ENCODE measurements around the gene TEX44.

Gene TEX44

DNA sequence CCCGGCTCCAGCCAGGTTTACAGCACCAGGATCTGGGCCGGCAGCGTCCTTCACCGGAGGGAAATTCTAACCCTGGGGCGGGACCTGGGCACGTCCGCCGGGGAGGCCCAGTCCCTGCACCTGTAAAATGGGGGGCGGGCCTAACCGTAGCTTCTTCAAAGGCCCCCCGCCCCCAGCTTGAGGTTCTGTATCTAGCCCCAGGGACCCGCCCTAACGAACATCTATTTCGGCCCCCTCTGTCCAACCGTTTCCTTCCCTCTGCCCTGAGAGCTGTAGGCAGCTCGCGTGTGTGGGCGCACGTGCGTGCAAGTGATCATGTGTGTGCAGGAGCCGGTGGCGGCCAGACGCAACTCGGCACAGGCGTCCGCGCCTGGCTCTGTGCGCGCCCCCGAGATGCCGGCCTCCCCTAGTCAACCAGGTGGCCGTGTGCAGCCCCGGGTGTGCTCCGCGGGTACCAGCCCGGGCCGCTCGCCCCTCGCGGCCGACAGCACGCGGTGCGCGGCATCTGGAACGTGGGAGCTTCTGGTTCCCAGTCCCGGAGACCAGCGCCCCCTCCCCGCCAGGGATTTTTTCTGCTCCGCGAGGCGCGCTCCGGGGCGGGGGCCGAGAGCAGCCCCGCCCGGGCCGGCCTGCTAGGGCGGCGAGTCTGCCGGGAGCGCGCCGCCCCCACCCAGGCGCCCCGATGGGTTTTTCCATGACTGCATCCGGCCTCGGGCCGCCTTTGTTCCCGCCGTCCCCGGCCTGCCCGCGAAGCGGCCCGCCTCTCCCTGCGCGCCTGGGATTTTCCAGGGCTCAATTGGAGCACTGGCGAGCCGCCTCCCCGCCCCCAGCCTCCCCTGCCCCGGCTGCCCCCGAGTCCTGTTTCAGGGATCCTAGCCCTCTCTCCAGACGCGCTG lies 21.2 kb downstream of the TEX44 start:
- peak overlapping the region; percentile 80 for H3K4me3 Mint-ChIP-seq
- peak overlapping the region; percentile 99 for H3K27ac Mint-ChIP-seq
- H3K9me3 Mint-ChIP-seq = no peaks in the 10 kb centered on the region
- H3K36me3 Mint-ChIP-seq (ENCODE audit: low read depth) = no peaks in the 10 kb centered on the region
- TF ChIP-seq, protein P1, sequence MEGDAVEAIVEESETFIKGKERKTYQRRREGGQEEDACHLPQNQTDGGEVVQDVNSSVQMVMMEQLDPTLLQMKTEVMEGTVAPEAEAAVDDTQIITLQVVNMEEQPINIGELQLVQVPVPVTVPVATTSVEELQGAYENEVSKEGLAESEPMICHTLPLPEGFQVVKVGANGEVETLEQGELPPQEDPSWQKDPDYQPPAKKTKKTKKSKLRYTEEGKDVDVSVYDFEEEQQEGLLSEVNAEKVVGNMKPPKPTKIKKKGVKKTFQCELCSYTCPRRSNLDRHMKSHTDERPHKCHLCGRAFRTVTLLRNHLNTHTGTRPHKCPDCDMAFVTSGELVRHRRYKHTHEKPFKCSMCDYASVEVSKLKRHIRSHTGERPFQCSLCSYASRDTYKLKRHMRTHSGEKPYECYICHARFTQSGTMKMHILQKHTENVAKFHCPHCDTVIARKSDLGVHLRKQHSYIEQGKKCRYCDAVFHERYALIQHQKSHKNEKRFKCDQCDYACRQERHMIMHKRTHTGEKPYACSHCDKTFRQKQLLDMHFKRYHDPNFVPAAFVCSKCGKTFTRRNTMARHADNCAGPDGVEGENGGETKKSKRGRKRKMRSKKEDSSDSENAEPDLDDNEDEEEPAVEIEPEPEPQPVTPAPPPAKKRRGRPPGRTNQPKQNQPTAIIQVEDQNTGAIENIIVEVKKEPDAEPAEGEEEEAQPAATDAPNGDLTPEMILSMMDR (IDR thresholded peaks at IDR 0.05) = peak; percentile 12
- peak; percentile 84 for DNase-seq
- peaks cover 74% of the 10 kb centered on the region for H3K4me1 Mint-ChIP-seq
- H3K27me3 Mint-ChIP-seq (ENCODE audit: low read depth, poor library complexity) = no peaks in the 10 kb centered on the region

DNA sequence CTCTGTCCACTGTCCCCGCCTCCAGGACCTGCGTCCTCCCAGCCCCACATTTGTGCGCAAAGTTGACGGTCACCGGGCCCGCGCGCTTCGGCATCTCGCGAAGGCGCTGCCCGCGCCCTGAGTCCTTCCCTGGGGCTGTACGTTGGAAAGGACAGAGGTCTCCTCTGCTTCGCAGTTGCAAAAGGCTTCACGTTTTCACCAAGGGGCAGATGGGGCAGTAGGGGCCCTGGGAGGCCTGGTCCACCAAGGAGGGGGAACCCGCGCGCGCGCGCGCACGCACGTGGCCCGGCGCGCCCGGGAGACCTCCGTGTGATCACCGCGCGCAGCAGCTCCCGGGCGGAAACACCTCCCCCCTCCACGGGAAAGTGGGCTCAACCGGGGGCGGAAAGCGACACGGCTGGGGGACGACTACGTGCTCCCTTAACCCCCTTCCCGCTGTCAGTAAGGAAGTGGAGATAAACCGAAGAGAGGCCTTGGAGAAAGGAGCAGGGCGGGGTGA lies 21.9 kb downstream of the TEX44 start:
- no peaks in the 10 kb centered on the region for H3K9me3 Mint-ChIP-seq

DNA sequence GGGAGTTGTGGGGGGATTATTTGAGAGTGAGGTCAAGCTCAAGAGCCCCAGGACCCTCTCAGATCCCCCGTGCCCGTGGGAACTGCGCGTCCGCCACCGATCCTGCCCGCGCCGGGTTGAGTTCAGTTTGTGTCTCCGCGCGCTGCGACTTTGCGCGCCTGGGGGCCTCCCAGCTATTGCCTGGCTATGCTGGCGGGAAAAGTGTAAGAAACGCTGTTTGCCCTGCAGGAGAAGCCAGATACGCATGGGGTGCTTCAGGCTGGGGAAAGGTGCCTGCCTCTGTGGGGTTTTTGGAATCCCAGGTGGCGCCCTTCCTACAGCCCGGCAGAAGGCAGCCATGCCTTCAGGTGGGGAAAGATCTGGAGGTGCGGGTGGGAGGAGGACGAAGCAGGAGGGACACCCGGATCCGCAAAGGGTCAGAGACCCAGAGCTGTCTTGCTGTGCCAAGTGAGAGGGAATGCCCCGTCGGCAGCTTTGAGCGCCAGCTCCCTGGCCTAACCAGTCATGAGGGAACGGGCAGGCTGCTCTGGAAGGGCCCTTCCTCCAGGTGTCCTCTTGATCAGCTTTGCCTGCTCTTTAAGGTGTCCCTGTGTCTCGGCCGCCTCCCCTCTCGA lies 22.5 kb downstream of the TEX44 start:
- H3K4me3 Mint-ChIP-seq = peak overlapping the region; percentile 80
- no peaks in the 10 kb centered on the region for H3K36me3 Mint-ChIP-seq (ENCODE audit: low read depth)
- DNase-seq = peak; percentile 44
- H3K9me3 Mint-ChIP-seq = no peaks in the 10 kb centered on the region
- TF ChIP-seq, protein P1 (IDR thresholded peaks at IDR 0.05) = no peak
- no peaks in the 10 kb centered on the region for H3K27me3 Mint-ChIP-seq (ENCODE audit: low read depth, poor library complexity)
- H3K27ac Mint-ChIP-seq = peak overlapping the region; percentile 99
- H3K4me1 Mint-ChIP-seq = peaks cover 71% of the 10 kb centered on the region

More for the DNA sequence above, 21.9 kb downstream of the TEX44 start:
- peak overlapping the region; percentile 99 for H3K27ac Mint-ChIP-seq
- DNase-seq = no peak
- peak overlapping the region; percentile 80 for H3K4me3 Mint-ChIP-seq
- TF ChIP-seq, protein P1 (IDR thresholded peaks at IDR 0.05) = no peak
- no peaks in the 10 kb centered on the region for H3K27me3 Mint-ChIP-seq (ENCODE audit: low read depth, poor library complexity)
- peaks cover 74% of the 10 kb centered on the region for H3K4me1 Mint-ChIP-seq
- H3K36me3 Mint-ChIP-seq (ENCODE audit: low read depth) = no peaks in the 10 kb centered on the region

DNA sequence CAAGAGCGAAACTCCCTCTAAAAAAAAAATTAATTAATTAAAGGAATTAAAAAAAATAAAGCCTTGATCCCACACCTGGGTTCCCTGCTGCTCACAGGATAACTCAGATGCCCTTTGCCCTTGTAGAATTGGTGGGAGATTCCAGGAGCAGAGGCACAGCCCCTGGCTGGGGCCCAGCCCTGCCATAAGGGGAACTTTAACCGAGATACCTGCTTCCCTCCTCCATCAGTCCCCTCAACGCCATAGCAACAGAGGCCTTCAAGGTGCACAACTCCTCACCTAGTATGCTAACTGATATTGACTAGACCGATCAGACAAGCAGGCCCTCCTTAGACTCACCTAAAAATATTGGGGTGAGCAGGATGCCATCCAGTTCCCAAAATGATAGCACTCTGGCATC lies 23.6 kb downstream of the TEX44 start:
- H3K27me3 Mint-ChIP-seq (ENCODE audit: low read depth, poor library complexity) = no peaks in the 10 kb centered on the region
- H3K4me1 Mint-ChIP-seq = peaks cover 72% of the 10 kb centered on the region
- TF ChIP-seq, protein P1 (IDR thresholded peaks at IDR 0.05) = no peak
- no peaks in the 10 kb centered on the region for H3K9me3 Mint-ChIP-seq
- peak overlapping the region; percentile 45 for H3K4me3 Mint-ChIP-seq
- H3K36me3 Mint-ChIP-seq (ENCODE audit: low read depth) = no peaks in the 10 kb centered on the region
- no peak overlapping the region for H3K27ac Mint-ChIP-seq
- DNase-seq = no peak

DNA sequence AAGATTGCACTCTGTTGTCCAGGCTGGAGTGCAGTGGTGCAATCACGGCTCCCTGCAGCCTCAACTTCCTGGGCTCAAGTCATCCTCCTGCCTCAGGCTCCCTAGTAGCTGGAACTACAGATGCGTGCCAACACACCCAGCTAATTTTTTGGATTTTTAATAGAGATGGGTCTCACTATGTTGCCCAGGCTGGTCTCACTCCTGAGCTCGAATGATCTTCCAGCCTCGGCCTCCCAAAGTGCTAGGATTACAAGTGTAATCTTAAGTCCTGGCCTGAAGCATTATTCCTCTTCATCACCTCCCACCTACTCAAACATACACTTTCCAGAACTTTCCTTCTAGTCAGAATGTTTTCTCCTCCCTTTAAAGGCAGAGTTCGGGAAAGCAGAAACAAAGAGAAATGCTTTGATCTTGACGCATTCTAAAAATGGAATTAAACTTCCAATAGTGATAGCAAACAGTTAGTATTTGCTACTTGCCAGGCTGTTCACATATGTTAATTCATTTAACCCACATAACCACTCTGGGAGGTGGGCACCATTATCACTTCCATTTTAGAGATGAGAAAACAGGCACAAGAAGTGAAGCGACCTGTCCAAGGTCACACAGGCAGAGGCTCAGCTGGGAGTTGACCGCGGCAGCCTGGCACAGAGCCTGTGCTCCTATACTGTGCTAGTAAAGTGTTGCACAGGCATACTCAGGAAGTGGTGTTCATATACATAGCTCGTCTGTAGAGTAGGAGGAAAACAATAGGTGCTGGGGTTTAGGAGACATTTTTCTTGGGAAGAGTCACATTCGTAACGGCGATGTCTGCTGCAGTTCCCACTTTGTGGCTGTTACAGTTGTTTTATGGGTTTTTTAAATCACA lies 24.6 kb downstream of the TEX44 start:
- Mint-ChIP-seq H3K4me1 (peaks cover 72% of the 10 kb centered on the region), H3K9me3 (no peaks in the 10 kb centered on the region)

More for the DNA sequence above, 24.6 kb downstream of the TEX44 start:
- Mint-ChIP-seq H3K27me3 (ENCODE audit: low read depth, poor library complexity) (peaks cover 2% of the 10 kb centered on the region), H3K27ac (no peak overlapping the region), H3K4me3 (peak overlapping the region; percentile 10), H3K36me3 (ENCODE audit: low read depth) (no peaks in the 10 kb centered on the region)
- TF ChIP-seq, protein P1 (IDR thresholded peaks at IDR 0.05) = no peak
- no peak for DNase-seq

All from nephron progenitor cell (in vitro differentiated cells).